BLaER1 (cell line): ENCODE results near the gene CFAP65.

Source experiments
- H3K27ac ChIP-seq: shearing (Covaris generic); formaldehyde crosslinking; 2 replicates; pipeline ENCODE4 v1.8.1; 2022
- H3K27me3 ChIP-seq: shearing (Covaris generic); formaldehyde crosslinking; 2 replicates; pipeline ENCODE4 v1.8.1; 2022
- H3K36me3 ChIP-seq: shearing (Covaris generic); formaldehyde crosslinking; 2 replicates; pipeline ENCODE4 v1.8.1; 2022
- H3K4me1 ChIP-seq: shearing (Covaris generic); formaldehyde crosslinking; 2 replicates; pipeline ENCODE4 v1.8.1; 2022
- H3K4me2 ChIP-seq: shearing (Covaris generic); formaldehyde crosslinking; 2 replicates; pipeline ENCODE4 v1.8.1; 2022
- H3K4me3 ChIP-seq: shearing (Covaris generic); formaldehyde crosslinking; 2 replicates; pipeline ENCODE4 v1.8.1; 2022
- H3K9ac ChIP-seq: shearing (Covaris generic); formaldehyde crosslinking; 2 replicates; pipeline ENCODE4 v1.8.1; 2022
- H3K9me3 ChIP-seq: shearing (Covaris generic); formaldehyde crosslinking; 2 replicates; pipeline ENCODE4 v1.8.1; 2022
- H4K20me1 ChIP-seq: shearing (Covaris generic); formaldehyde crosslinking; 2 replicates; pipeline ENCODE4 v1.8.1; 2022
- Cebpa-rat ChIP-seq: shearing (Covaris generic); IDR thresholded peaks from 2 replicates; pipeline ENCODE4 v1.8.1; 2022

Gene CFAP65

DNA sequence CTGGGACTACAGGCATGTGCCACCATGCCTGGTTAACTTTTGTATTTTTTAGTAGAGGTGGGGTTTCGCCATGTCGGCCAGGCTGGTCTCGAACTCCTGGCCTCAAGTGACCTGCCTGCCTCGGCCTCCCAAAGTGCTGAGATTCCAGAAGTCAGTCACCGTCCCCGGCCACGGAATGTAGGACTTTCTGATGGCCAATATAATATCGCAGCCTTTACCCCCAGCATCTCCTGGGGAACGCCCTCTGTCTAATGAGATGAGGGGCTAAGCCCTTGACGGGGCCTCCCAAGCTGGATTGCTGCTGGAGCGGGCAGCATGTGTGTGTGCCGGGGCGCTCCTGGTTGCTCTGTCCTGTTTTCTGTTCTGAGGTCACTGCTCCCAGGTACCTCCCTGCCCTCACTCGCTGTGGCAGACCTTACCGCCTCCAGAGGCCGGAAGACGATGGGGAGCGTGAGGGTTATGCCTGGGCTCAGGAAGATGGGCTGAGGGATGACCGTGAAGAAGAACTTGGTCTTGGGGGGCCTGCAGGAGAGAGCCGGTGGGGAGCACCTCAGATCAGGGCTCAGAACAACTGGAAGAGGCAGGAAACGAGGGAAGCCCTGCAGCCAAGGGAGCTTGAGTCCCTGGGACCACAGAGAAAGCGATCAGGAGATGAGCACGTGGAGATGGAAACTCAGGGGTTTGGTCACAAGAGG is 9.1 kb downstream of the CFAP65 start:
- no peaks in the 10 kb centered on the region for H3K4me1 ChIP-seq
- no peak overlapping the region for H3K27ac ChIP-seq
- H3K9ac ChIP-seq, result no peak overlapping the region
- peaks cover 6% of the 10 kb centered on the region; the same call in 1 of the 2 replicates for H4K20me1 ChIP-seq
- no peak overlapping the region for H3K4me3 ChIP-seq
- no peak overlapping the region for H3K4me2 ChIP-seq
- no peak for TF ChIP-seq Cebpa-rat
- H3K9me3 ChIP-seq, result no peaks in the 10 kb centered on the region
- H3K27me3 ChIP-seq, result no peaks in the 10 kb centered on the region; the same call in 1 of the 2 replicates
- H3K36me3 ChIP-seq, result no peaks in the 10 kb centered on the region

DNA sequence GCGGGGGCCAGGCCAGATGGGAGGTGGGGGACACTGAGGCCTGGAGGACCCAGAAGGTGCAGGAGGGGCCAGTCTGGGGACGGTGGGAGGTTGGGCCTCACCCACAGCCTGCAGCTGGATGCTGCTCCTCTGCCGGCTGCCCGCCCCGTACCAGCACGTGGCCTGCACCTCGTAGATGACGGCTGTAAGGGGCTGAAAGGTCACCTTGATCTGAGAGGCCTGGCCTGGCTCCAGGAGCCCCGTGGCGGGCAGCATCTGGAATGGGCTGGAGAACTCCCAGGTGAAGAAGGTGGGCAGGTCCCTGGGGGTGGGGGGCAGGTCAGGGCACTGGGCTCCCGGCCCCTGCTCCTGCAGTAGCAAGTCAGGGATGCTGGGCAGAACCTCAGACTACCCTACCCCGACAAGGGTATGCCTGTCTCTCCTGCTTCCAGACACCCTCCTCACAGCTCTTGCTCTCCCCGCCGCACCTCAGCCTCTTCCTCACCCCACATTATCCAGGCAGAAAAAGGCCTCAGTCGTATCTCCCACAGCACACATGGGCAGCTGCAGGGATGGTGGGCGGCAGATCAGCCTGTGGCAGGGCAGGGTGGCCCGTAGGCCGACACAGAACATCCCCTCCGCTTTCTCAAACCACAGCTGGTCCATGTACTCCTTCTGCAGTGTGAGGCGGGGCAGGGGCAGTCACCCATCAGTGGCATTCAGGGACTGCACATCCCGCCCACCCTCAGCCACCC is 10.1 kb downstream of the CFAP65 start:
- TF ChIP-seq Cebpa-rat, result no peak
- H3K4me3 ChIP-seq, result no peak overlapping the region

DNA sequence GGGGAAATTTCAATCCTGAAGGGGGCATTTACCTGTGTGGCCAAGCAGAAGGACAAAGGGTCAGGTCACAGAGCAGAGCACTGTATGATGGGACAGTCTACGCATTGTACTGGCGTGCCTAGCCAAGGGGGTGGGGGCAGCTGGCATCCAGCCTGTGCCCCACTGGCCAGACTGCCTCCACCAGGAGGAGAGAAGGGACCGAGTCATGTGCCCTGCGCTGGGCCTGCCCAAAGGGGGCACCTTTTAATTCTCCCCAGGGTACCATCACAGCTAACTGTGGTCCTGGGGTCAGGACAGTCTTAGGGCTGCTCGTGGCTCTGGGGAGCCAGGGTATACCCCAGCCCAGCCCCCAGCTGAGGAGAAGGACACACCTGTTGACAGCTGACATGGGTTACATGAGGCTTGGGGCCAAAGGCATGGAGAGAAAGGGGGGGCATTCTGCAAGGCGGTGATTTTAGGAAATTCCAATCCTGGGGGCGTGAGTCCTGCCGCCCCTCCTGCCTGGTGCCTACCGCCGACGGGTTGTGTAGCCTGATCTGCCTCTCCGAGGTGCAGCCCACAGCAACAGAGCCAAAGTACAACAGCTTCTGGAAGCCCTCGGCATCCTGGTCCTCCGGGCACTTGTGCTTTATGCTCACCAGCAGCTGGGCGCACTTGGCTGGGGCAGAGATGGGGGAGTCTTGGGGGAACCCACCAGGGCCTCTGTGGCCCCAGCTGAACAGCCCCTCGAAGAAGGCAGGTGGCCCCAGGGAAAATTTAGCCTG is 11.0 kb downstream of the CFAP65 start:
- Histone ChIP-seq H4K20me1 (peaks cover 7% of the 10 kb centered on the region; the same call in 1 of the 2 replicates), H3K9me3 (no peaks in the 10 kb centered on the region), H3K4me1 (no peaks in the 10 kb centered on the region), H3K27me3 (no peaks in the 10 kb centered on the region; the same call in 1 of the 2 replicates), H3K27ac (no peak overlapping the region), H3K36me3 (no peaks in the 10 kb centered on the region), H3K9ac (no peak overlapping the region), H3K4me2 (no peak overlapping the region), H3K4me3 (no peak overlapping the region)
- TF ChIP-seq Cebpa-rat, result no peak

More for the DNA sequence above, 10.1 kb downstream of the CFAP65 start:
- Histone ChIP-seq H3K36me3 (no peaks in the 10 kb centered on the region), H3K9ac (no peak overlapping the region), H3K4me1 (no peaks in the 10 kb centered on the region), H3K27ac (no peak overlapping the region), H3K27me3 (no peaks in the 10 kb centered on the region; the same call in 1 of the 2 replicates), H3K9me3 (no peaks in the 10 kb centered on the region), H4K20me1 (peaks cover 7% of the 10 kb centered on the region; the same call in 1 of the 2 replicates), H3K4me2 (no peak overlapping the region)

DNA sequence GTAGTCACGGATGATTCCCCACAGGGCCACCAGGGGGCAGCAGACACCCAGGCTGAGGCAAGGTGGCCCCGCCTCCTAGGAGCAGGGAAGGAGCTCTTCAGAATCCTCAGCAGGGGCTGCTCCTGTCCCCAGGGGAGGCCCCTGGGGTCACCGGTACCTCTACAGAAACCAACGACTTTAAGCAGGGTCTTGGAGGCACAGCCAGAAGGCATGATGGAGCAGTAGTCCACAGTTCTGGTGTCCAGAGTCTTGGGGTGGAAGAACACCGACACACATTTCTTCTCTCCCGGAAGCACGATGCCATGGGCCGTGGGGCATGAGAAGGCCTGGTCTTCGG is 11.5 kb downstream of the CFAP65 start:
- Histone ChIP-seq H3K36me3 (no peaks in the 10 kb centered on the region), H3K4me1 (no peaks in the 10 kb centered on the region), H3K4me3 (no peak overlapping the region), H3K9ac (no peak overlapping the region), H4K20me1 (peaks cover 7% of the 10 kb centered on the region; the same call in 1 of the 2 replicates), H3K27me3 (no peaks in the 10 kb centered on the region; the same call in 1 of the 2 replicates), H3K27ac (no peak overlapping the region), H3K9me3 (no peaks in the 10 kb centered on the region), H3K4me2 (no peak overlapping the region)
- no peak for TF ChIP-seq Cebpa-rat

DNA sequence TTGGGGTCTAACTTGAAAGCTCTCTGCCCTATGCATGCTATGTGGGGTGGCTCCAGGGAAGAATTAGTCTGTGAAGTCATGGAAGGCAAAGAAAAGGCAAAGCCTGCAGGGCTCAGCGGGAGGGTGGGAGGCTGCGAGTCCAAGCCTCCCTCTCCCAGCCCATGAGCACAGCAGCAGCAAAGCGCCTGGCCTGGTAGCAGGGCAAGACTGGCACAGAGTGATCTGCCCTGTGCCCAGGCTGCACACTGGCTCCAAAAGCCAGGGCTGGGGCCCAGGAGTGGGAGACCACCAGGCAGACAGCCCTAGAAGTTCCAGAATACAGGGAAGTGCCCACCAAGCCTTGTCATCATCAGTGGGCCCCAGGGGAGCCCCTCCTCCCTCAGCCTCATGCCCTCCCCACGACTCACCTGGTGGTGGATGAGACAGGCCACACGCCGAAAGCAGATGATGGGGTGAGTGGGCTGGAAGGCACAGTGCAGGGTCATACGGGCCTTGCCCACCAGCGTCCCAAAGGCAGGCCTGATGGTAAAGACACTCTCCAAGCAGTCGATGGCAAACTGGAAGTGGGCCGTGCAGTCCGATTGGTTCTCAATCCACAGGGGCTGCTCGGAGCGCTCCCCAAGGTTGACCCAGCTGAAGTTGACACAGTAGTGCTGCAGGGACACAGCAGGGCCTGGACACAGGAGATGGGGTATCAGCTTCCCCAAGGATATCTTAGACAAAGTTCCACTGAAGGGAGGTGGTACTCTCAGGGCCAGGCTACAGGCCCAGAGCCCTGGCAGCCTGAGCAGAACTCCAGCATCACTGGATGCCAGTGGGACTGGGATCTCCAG is 12.1 kb downstream of the CFAP65 start:
- no peaks in the 10 kb centered on the region for H3K9me3 ChIP-seq
- no peak overlapping the region for H3K4me2 ChIP-seq
- no peak overlapping the region for H3K9ac ChIP-seq
- H3K36me3 ChIP-seq, result no peaks in the 10 kb centered on the region
- H4K20me1 ChIP-seq, result peaks cover 7% of the 10 kb centered on the region; the same call in 1 of the 2 replicates
- no peak overlapping the region for H3K27ac ChIP-seq
- no peaks in the 10 kb centered on the region for H3K4me1 ChIP-seq
- no peak overlapping the region for H3K4me3 ChIP-seq
- no peaks in the 10 kb centered on the region; the same call in 1 of the 2 replicates for H3K27me3 ChIP-seq
- no peak for TF ChIP-seq Cebpa-rat

DNA sequence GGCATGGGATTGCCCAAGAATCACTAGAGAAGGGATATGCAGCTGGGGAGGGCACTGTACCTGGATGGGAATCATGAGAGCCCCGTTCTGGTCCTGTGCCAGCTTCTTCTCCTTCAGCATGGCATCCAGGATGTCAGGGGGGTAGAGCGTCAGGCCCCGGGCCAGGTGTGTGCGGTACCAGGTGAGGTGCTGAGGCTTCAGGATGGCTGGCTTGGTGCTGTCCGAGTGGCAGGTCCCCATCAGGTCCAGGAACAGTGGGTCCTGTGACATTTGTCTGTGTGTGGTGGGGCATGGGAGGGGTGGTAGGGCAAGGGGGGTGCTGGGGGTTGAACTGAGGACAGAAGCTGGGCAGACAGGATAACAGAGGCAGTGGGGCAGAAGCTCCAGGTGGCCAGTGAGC is 13.2 kb downstream of the CFAP65 start:
- no peaks in the 10 kb centered on the region; the same call in 1 of the 2 replicates for H3K27me3 ChIP-seq
- H4K20me1 ChIP-seq, result peaks cover 7% of the 10 kb centered on the region; the same call in 1 of the 2 replicates
- no peaks in the 10 kb centered on the region for H3K36me3 ChIP-seq
- TF ChIP-seq Cebpa-rat, result no peak
- H3K4me3 ChIP-seq, result no peak overlapping the region
- no peak overlapping the region for H3K9ac ChIP-seq
- no peaks in the 10 kb centered on the region for H3K9me3 ChIP-seq
- no peaks in the 10 kb centered on the region for H3K4me1 ChIP-seq
- no peak overlapping the region for H3K27ac ChIP-seq
- H3K4me2 ChIP-seq, result no peak overlapping the region

DNA sequence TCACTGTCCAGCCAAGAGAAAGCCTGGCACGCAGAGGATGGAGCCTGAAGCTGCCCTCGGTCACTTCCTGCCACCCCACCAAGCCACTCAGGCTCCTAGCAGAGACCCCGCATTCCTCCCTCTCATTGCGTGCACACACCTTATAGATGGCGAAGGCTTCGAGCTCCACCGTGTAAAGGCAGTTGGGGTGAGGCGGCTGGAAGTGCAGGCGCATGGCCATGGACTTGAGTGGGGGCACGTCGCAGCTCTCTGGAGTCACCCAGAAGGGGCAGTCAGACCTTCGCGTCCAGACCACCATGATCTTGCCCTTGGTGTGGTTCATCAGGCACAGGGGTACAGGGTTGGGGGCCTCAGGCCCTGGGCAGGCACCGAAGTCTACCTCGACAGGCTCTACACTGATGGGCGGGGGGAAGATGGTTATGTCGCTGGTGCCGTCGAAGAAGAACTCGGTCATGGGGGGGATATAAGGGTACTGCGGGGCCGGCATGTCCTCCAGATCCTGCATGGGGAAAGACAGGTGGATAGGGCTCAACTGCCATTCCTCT is 13.7 kb downstream of the CFAP65 start:
- Histone ChIP-seq H3K9ac (no peak overlapping the region), H3K9me3 (no peaks in the 10 kb centered on the region), H4K20me1 (peaks cover 7% of the 10 kb centered on the region; the same call in 1 of the 2 replicates), H3K27ac (no peak overlapping the region), H3K36me3 (no peaks in the 10 kb centered on the region), H3K4me3 (no peak overlapping the region), H3K4me2 (no peak overlapping the region), H3K27me3 (no peaks in the 10 kb centered on the region; the same call in 1 of the 2 replicates), H3K4me1 (no peaks in the 10 kb centered on the region)
- no peak for TF ChIP-seq Cebpa-rat

DNA sequence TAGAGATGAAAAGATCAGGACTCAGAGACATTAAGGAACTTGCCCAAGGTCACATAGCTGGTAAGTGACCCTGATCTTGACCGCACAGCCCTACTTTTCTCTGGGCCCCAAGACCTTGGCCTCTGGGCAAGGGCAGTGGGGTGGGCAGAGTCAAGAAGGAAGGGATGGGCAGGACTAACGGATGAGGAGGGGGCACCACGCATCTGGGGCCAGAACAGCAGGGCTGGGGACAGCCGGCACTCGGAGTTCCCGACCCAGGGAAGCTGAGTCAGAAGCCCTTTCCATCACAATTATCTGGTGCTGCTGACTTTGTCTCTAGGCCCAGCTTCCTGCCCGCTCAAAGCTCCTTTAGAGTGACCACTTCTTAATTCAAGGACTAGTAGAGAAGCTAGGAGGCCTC is 14.4 kb downstream of the CFAP65 start:
- H3K27ac ChIP-seq, result no peak overlapping the region
- H3K9me3 ChIP-seq, result no peaks in the 10 kb centered on the region
- H3K27me3 ChIP-seq, result no peaks in the 10 kb centered on the region
- no peak overlapping the region for H3K4me3 ChIP-seq
- TF ChIP-seq Cebpa-rat, result no peak
- no peak overlapping the region for H3K9ac ChIP-seq
- no peak overlapping the region for H3K4me2 ChIP-seq
- H3K4me1 ChIP-seq, result no peaks in the 10 kb centered on the region
- no peaks in the 10 kb centered on the region for H3K36me3 ChIP-seq
- H4K20me1 ChIP-seq, result peaks cover 7% of the 10 kb centered on the region; the same call in 1 of the 2 replicates
